HG03571 (cell line): ENCODE data around the gene SKAP1.
"Not testable (repeated sequence)": the region's sequence is repeated elsewhere in the genome, so short reads cannot be mapped to it uniquely, and the experiment has no call there.

Experiments
- ATAC-seq: cut with Tn5 transposase; IDR thresholded peaks from one replicate; pipeline ENCODE4 v1.9.1; 2021; ENCODE audit not compliant: unreplicated experiment

SKAP1 gene

GRCh38 chr17:48290378-48290777, 139.6 kb downstream of the SKAP1 start:
- no peak for ATAC-seq

GRCh38 chr17:48286917-48287316, 143.1 kb downstream of the SKAP1 start:
- ATAC-seq = not testable (repeated sequence)

- ATAC-seq = no peak
These were observed 144.4 kb downstream of the SKAP1 start for GRCh38 chr17:48285614-48286013.

GRCh38 chr17:48283907-48284306, 146.1 kb downstream of the SKAP1 start:
- no peak for ATAC-seq

- no peak for ATAC-seq
These were observed 146.6 kb downstream of the SKAP1 start for GRCh38 chr17:48283411-48283810.

- ATAC-seq = no peak
These were observed 147.7 kb downstream of the SKAP1 start for GRCh38 chr17:48282303-48282702.

GRCh38 chr17:48278760-48279491, 151.1 kb downstream of the SKAP1 start:
- ATAC-seq = no peak

GRCh38 chr17:48276776-48277175, 153.2 kb downstream of the SKAP1 start:
- ATAC-seq = no peak

GRCh38 chr17:48270899-48271298, 159.1 kb downstream of the SKAP1 start:
- no peak for ATAC-seq

- ATAC-seq = no peak
These were observed 160.8 kb downstream of the SKAP1 start for GRCh38 chr17:48269209-48269608.

GRCh38 chr17:48263731-48264035, 166.3 kb downstream of the SKAP1 start:
- no peak for ATAC-seq

GRCh38 chr17:48262982-48263730, 166.9 kb downstream of the SKAP1 start:
- ATAC-seq = no peak

GRCh38 chr17:48261297-48261880, 168.6 kb downstream of the SKAP1 start:
- ATAC-seq = no peak

- no peak for ATAC-seq
These were observed 170.2 kb downstream of the SKAP1 start for GRCh38 chr17:48259694-48260291.

GRCh38 chr17:48258331-48258730, 171.7 kb downstream of the SKAP1 start:
- ATAC-seq = no peak

- ATAC-seq = no peak
These were observed 174.3 kb downstream of the SKAP1 start for GRCh38 chr17:48255759-48256158.

GRCh38 chr17:48254896-48255295, 175.1 kb downstream of the SKAP1 start:
- no peak for ATAC-seq

GRCh38 chr17:48253975-48254374, 176.0 kb downstream of the SKAP1 start:
- ATAC-seq = no peak

GRCh38 chr17:48251950-48252349, 178.1 kb downstream of the SKAP1 start:
- no peak for ATAC-seq

GRCh38 chr17:48250949-48251348, 179.1 kb downstream of the SKAP1 start:
- ATAC-seq = no peak

GRCh38 chr17:48250059-48250458, 180.0 kb downstream of the SKAP1 start:
- not testable (repeated sequence) for ATAC-seq

GRCh38 chr17:48247603-48248002, 182.4 kb downstream of the SKAP1 start:
- no peak for ATAC-seq
